HUES64 (cell line): ENCODE results near the gene KRTAP10-7. TPM values are rescaled to one million over a fixed set of nuclear protein-coding genes. Genes with fewer than 3 reads are reported as not detected.
"Not testable (repeated sequence)": the region's sequence is repeated elsewhere in the genome, so short reads cannot be mapped to it uniquely, and the experiment has no call there.

ENCODE experiments used
- H3K27ac ChIP-seq: 2 replicates; pipeline ENCODE4 v1.7.0; 2013; ENCODE audit warnings: low read depth, low read length, inconsistent platforms
- H3K27me3 ChIP-seq: 2 replicates; pipeline ENCODE4 v1.6.1; 2013; ENCODE audit warnings: mild to moderate bottlenecking, low read length; ENCODE audit not compliant: insufficient read depth
- H3K36me3 ChIP-seq: 2 replicates; pipeline ENCODE4 v1.6.1; 2013; ENCODE audit warnings: mild to moderate bottlenecking, low read length; ENCODE audit not compliant: insufficient read depth
- H3K4me1 ChIP-seq: 2 replicates; pipeline ENCODE4 v1.6.1; 2013; ENCODE audit warnings: mild to moderate bottlenecking, low read length, moderate library complexity; ENCODE audit not compliant: insufficient read depth
- H3K4me3 ChIP-seq: 2 replicates; pipeline ENCODE4 v1.5.1; 2013; ENCODE audit warnings: mild to moderate bottlenecking, low read length, moderate library complexity
- H3K9ac ChIP-seq: 2 replicates; pipeline ENCODE4 v1.6.1; 2013; ENCODE audit warnings: mild to moderate bottlenecking, low read depth, low read length
- H3K9me3 ChIP-seq: 2 replicates; pipeline ENCODE4 v1.6.1; 2013; ENCODE audit warnings: low read depth, low read length; ENCODE audit not compliant: insufficient read depth
- WGBS: fragments of 150-250, 120-280 bp; methylation state at CpG from one replicate; pipeline ENCODE4 v1.1.7; 2013; ENCODE audit warnings: missing lambda C conversion rate; 5-methylcytosine and 5-hydroxymethylcytosine counted together
- polyA plus RNA-seq, 2 experiments: library from polyadenylated mRNA; stranded (reverse); fragments of 50-300 nt; gene quantifications; one replicate each; pipeline ENCODE4 v1.2.3, GENCODE V29; 2013

The KRTAP10-7 gene, protein sequence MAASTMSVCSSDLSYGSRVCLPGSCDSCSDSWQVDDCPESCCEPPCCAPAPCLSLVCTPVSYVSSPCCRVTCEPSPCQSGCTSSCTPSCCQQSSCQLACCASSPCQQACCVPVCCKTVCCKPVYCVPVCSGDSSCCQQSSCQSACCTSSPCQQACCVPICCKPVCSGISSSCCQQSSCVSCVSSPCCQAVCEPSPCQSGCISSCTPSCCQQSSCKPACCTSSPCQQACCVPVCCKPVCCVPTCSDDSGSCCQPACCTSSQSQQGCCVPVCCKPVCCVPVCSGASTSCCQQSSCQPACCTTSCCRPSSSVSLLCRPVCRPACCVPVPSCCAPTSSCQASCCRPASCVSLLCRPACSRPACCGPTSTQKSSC
- not detected for polyA plus RNA-seq (2013, experiment 1 of 2)
- not detected for polyA plus RNA-seq (2013, experiment 2 of 2)

DNA sequence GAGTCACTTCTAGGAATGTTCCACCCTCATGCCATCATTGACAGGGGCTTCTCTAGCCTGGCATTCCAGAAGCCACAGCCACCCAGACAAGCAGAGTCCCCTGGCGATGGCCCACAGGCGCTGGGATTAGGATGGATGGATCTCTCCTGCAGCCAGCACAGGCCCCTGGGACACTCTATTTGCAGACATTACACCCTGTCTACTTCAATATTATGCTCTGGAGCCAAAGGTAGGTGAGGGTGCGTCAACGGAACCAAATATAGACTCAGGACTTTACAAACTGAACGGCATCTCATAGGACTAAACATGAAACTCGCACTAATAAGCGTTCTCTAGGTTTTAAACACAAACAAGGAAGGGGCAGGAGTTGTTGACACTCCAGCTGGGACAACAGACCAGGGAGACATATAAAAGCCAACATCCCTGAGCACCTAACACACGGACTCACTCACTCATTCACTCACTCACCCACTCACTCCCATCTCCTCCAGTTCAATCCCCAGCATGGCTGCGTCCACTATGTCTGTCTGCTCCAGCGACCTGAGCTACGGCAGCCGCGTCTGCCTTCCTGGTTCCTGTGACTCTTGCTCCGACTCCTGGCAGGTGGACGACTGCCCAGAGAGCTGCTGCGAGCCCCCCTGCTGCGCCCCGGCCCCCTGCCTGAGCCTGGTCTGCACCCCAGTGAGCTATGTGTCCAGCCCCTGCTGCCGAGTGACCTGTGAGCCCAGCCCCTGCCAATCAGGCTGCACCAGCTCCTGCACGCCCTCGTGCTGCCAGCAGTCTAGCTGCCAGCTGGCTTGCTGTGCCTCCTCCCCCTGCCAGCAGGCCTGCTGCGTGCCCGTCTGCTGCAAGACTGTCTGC, at the start of gene KRTAP10-7:
TSS of gene KRTAP10-7 (plus strand) at position 480 of the 861 bp plus-strand sequence. CDS start at position 505, 25 bp downstream.
- H3K9ac ChIP-seq, H3K27me3 ChIP-seq, H3K9me3 ChIP-seq, H3K4me3 ChIP-seq, H3K27ac ChIP-seq, H3K36me3 ChIP-seq: not testable (repeated sequence)
- H3K4me1 ChIP-seq, result peaks cover 13% of the 10 kb centered on the region
- 90% methylated on average over 21 of the region's 23 CpGs for WGBS

DNA sequence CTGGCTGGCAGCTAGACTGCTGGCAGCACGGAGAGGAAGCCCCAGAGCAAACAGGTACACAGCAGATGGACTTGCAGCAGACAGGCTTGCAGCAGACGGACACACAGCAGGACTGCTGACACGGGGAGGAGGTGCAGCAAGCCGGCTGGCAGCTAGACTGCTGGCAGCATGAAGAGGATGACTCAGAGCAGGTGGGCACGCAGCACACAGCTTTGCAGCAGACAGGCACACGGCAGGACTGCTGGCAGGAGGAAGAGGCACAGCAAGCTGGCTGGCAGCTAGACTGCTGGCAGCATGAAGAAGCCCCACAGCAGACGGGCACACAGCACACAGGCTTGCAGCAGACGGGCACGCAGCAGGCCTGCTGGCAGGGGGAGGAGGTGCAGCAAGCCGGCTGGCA, 49.6 kb upstream of the KRTAP10-7 start:
- H3K36me3 ChIP-seq, result no peaks in the 10 kb centered on the region
- no peaks in the 10 kb centered on the region for H3K9me3 ChIP-seq

DNA sequence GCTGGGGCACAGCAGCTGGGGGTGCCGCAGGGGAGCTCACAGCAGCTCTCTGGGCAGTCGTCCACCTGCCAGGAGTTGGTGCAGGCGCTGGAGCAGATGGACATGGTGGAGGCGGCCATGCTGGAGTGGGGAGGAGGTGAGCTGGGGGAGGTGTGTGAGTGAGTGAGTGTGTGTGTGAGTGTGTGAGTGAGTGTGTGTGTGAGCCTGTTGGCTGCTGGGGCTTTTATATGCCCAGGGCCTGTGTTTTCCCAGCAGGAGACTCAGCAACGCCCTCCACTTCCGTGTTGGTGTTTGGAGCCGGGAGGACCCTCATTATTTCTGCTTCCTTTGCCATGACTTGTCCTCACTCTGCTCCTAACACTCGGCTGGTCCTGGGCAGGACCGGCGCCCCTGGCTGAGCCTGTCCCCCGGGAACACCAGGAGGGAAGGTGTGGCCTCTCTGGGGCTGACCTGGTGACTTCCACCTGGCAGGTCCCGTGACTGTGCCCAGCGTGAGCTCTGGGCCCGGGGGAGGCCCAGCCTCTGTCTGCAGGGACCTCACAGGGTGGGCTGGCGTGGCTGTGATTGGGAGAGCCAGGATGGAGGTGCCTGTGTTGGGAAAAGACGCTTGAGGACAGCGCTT, 48.9 kb upstream of the KRTAP10-7 start, which contains the start of gene KRTAP10-2:
TSS of gene KRTAP10-2 (minus strand) at position 166 of the 622 bp plus-strand sequence. CDS start at position 119, 47 bp downstream.
- Histone ChIP-seq H3K4me1 (peaks cover 18% of the 10 kb centered on the region), H3K27me3 (no peaks in the 10 kb centered on the region), H3K9me3 (no peaks in the 10 kb centered on the region), H3K27ac (no peak within 1 kb of the TSS), H3K9ac (no peak within 1 kb of the TSS), H3K4me3 (no peak within 1 kb of the TSS), H3K36me3 (no peaks in the 10 kb centered on the region)
- WGBS, result 80% methylated on average over 17 of the region's 17 CpGs

More for the DNA sequence above, 49.6 kb upstream of the KRTAP10-7 start:
- Histone ChIP-seq H3K4me3 (no peak overlapping the region), H3K4me1 (peaks cover 18% of the 10 kb centered on the region), H3K9ac (no peak overlapping the region), H3K27me3 (no peaks in the 10 kb centered on the region), H3K27ac (no peak overlapping the region)
- 73% methylated on average over 10 of the region's 10 CpGs for WGBS

DNA sequence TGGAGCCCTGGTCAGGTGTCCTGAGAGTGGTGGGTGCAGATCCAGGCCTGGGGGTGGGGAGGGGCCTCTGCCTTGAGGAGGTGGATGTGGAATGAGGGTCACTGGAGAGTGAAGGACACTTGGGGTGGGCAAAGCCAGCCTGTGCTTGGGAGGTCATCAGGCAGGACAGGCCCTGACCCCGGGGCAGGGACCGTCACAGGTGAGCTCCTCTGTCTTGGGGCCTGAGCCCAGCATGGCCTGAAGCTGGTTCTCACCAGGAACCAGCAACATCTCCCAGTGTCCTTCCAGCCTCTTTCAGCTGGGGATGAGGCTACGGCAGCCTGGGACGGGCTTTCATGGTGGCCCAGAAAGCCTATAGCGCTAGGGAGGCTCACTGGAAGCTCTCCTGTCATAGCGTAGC, 48.3 kb upstream of the KRTAP10-7 start:
- 73% methylated on average over 6 of the region's 6 CpGs for WGBS
- Histone ChIP-seq H3K27me3 (no peaks in the 10 kb centered on the region), H3K4me3 (no peak overlapping the region), H3K9me3 (no peaks in the 10 kb centered on the region), H3K9ac (no peak overlapping the region), H3K36me3 (no peaks in the 10 kb centered on the region), H3K4me1 (peaks cover 19% of the 10 kb centered on the region), H3K27ac (no peak overlapping the region)

DNA sequence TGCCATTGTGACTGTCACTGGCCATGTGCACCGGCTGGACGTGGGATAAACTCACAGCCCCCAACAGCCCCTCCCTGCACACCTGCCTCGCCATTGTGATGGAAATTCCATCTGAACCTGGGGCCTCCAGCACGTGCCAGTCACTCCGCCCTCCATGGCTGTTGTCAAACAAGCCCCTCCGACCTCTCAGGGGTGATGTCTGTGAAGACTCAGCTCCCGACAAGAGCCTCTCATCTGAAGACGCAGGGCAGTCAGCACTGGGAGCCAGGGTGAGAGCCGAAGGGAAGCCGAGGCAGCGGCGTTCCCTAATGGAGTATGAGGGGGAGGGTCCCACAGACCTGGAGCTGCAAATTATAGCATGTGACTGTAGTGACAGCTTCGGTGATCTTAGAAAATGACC, 47.7 kb upstream of the KRTAP10-7 start:
- Histone ChIP-seq H3K9me3 (no peaks in the 10 kb centered on the region), H3K36me3 (no peaks in the 10 kb centered on the region), H3K9ac (no peak overlapping the region), H3K27ac (no peak overlapping the region), H3K4me1 (peaks cover 24% of the 10 kb centered on the region), H3K27me3 (no peaks in the 10 kb centered on the region), H3K4me3 (no peak overlapping the region)
- WGBS, result 64% methylated on average over 13 of the region's 13 CpGs

DNA sequence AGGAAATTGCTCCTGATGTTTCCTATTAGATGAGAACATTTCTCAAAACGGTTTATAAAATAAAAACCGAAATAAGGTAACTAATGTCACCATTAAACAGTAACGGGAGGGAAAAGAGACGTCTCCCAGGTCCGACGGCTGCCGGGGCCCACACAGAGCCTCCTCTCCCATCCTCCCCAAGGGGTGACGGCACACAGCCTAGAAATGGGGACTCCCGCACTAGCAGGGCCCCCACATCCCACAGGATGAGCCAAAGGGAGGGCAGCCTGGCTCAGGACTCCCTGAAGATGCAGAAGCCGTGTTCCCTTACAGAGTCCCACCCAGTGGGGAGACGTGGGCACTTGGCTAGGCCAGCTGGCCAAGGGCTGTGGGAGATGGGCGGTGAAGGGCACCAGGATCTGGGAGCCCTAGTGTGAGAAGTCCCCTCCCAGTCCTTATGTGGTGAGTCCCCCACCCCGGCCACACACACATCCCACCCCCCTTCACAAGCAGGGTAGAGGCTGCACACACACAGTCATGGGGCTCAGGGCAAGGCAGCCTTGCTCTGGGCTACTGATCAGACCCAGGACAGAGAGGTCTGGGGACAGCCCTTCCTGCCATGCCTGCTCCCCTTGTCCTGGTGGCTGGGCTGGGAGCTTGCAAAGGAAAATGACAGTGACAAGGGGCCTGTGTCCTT, 45.1 kb upstream of the KRTAP10-7 start:
- Histone ChIP-seq H3K27ac (no peak overlapping the region), H3K9me3 (no peaks in the 10 kb centered on the region), H3K4me1 (0 out of 2 replicates have a peak, but pooled peaks cover 9% of the 10 kb centered on the region), H3K36me3 (no peaks in the 10 kb centered on the region), H3K9ac (no peak overlapping the region), H3K27me3 (no peaks in the 10 kb centered on the region), H3K4me3 (no peak overlapping the region)
- 91% methylated on average over 13 of the region's 13 CpGs for WGBS

DNA sequence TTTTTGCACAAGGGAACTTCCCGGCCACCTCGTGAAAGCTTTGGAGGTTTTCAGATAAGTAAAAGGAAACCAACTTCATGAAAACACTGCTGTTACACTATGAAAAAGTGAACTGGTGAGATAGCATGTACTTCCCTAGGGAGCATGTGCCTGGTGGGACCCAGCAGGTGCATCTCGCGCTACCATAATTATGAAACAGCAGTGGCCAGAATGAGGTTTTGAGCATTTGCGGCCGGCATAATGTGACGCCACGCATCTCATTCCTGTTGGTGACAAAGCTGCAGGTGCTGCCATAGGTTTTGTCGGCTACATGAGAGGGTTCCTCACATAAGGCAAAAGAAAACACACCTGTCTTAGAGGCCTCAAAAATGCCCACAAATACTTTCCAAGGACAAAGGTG, 43.5 kb upstream of the KRTAP10-7 start:
- Histone ChIP-seq H3K9me3 (no peaks in the 10 kb centered on the region), H3K4me1 (0 out of 2 replicates have a peak, but pooled peaks cover 9% of the 10 kb centered on the region), H3K9ac (no peak overlapping the region), H3K27ac (no peak overlapping the region), H3K36me3 (no peaks in the 10 kb centered on the region), H3K4me3 (no peak overlapping the region), H3K27me3 (no peaks in the 10 kb centered on the region)
- 93% methylated on average over 9 of the region's 9 CpGs for WGBS

DNA sequence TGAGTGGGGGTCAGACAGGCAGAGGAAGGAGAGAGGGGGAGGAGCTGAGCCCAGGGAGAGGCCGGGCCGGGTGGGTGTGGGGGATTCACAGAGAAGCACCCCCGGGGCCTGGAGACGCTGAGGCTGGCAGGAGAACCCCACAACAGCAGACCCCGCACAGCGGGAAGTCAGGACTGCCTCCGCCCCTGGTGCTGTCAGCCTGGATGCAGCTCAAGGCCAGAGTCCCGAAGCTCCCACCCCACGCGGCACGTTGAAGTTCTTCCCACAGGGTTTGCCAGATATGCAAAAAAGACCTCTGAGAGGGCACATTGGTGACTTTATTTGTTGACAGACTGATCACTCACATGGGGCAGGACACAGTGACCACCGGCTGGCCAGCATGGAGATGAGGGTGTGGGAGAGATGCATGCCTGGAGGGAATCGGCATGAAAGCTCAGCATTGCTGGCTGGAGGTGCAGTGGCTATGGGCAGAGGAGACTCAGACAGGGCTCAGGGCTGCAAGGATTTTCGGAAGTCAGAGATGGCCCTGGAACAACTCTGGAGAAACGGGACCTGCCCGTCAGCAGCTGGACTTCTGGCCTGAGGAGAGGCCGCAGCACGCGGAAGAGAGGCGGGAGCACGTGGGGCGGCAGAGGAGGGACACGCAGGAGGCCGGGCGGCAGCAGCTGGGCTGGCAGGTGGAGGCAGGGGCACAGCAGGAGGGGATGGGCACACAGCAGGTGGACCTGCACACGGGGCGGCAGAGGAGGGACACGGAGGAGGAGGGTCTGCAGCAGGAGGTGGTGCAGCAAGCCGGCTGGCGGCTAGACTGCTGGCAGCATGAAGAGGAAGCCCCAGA, 42.7 kb upstream of the KRTAP10-7 start:
- Histone ChIP-seq H3K36me3 (no peaks in the 10 kb centered on the region), H3K4me3 (no peak overlapping the region), H3K27me3 (no peaks in the 10 kb centered on the region), H3K4me1 (0 out of 2 replicates have a peak, but pooled peaks cover 9% of the 10 kb centered on the region), H3K27ac (no peak overlapping the region), H3K9ac (no peak overlapping the region; the same call in 1 of the 2 replicates), H3K9me3 (no peaks in the 10 kb centered on the region)
- 71% methylated on average over 30 of the region's 30 CpGs for WGBS

DNA sequence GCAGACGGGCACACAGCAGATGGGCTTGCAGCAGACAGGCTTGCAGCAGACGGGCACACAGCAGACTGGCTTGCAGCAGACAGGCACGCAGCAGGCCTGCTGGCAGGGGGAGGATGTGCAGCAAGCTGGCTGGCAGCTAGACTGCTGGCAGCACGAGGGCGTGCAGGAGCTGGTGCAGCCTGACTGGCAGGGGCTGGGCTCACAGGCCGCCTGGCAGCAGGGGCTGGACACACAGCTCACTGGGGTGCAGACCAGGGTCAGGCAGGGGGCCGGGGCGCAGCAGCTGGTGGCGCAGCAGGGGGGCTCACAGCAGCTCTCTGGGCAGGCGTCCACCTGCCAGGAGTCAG, 42.1 kb upstream of the KRTAP10-7 start:
- not testable (repeated sequence) for H3K27ac ChIP-seq, H3K9ac ChIP-seq, H3K36me3 ChIP-seq, H3K4me3 ChIP-seq, H3K9me3 ChIP-seq, H3K4me1 ChIP-seq, H3K27me3 ChIP-seq
- 67% methylated on average over 10 of the region's 10 CpGs for WGBS

DNA sequence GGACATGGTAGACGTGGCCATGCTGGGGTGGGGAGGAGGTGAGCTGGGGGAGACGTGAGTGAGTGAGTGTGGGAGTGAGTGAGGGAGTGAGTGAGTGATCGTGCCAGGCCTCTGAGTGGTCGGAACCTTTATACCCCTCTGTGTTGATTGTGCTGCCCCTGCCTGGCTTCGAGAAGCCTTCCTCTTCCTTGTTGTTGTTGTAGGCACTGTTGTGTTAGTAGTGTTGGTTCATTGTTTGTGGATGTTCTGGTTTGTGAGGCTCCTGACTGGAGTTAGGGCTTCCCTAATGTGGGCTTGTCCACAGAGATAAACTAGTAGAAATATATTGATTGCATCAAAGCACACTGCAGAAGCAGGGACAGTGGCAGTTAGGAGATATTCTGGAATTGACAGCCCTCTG, 41.7 kb upstream of the KRTAP10-7 start, which contains the start of gene KRTAP10-3:
TSS of gene KRTAP10-3 (minus strand) at position 101 of the 400 bp plus-strand sequence. CDS start at position 21, 80 bp downstream.
- H3K9ac ChIP-seq, result no peak within 1 kb of the TSS; the same call in 1 of the 2 replicates
- H3K9me3 ChIP-seq, result no peaks in the 10 kb centered on the region
- no peaks in the 10 kb centered on the region for H3K27me3 ChIP-seq
- H3K36me3 ChIP-seq, result no peaks in the 10 kb centered on the region
- 85% methylated on average over 5 of the region's 5 CpGs for WGBS
- H3K4me1 ChIP-seq, result 0 out of 2 replicates have a peak, but pooled peaks cover 9% of the 10 kb centered on the region
- H3K4me3 ChIP-seq, result no peak within 1 kb of the TSS
- H3K27ac ChIP-seq, result no peak within 1 kb of the TSS
